Eye (tissue), 1 donor: Measurements from ENCODE around the gene WDCP.
"Not testable (repeated sequence)": the region's sequence is repeated elsewhere in the genome, so short reads cannot be mapped to it uniquely, and the experiment has no call there.

ENCODE experiments used
- DNase-seq: peaks from one replicate; pipeline ENCODE4 v3.0.0-alpha.2; 2015

The WDCP gene

GRCh38 chr2:24046930-24047702, at the start of gene WDCP:
Gene WDCP, minus strand, starts transcription at chr2:24047391. Its CDS starts 7,897 bp downstream, at chr2:24039494.
- peak; percentile 98 for DNase-seq

DNA sequence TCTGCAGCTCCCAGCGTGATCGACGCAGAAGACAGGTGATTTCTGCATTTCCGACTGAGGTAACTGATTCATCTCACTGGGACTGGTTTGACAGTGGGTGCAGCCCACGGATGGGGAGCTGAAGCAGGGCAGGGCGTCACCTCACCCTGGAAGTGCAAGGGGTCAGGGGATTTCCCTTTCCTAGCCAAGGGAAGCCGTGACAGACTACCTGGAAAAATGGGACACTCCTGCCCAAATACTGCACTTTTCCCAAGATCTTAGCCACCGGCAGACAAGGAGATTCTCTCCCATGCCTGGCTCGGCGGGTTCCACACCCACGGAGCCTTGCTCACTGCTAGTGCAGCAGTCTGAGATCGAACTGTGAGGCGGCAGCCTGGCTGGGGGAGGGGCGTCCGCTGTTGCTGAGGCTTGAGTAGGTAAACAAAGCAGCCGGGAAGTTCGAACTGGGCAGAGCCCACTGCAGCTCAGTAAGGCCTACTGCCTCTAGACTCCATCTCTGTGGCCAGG, 48.0 kb upstream of the WDCP start:
- not testable (repeated sequence) for DNase-seq

DNA sequence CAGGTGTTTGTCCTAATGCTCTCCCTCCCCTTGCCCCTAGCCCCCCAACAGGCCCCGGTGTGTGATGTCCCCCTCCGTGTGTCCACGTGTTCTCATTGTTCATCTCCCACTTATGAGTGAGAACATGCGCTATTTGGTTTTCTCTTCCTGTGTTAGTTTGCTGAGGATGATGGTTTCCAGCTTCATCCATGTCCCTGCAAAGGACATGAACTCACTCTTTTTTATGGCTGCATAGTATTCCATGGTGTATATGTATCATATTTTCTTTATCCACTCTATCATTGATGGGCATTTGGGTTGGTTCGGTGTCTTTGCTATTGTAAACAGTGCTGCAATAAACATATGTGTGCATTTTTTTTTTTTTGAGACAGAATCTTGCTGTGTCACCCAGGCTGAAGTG, 46.1 kb upstream of the WDCP start:
- DNase-seq, result not testable (repeated sequence)

- DNase-seq, result no peak
Observed at GRCh38 chr2:24088821-24089359, 41.7 kb upstream of the WDCP start.

GRCh38 chr2:24087032-24087431, 39.8 kb upstream of the WDCP start:
- DNase-seq, result no peak

DNA sequence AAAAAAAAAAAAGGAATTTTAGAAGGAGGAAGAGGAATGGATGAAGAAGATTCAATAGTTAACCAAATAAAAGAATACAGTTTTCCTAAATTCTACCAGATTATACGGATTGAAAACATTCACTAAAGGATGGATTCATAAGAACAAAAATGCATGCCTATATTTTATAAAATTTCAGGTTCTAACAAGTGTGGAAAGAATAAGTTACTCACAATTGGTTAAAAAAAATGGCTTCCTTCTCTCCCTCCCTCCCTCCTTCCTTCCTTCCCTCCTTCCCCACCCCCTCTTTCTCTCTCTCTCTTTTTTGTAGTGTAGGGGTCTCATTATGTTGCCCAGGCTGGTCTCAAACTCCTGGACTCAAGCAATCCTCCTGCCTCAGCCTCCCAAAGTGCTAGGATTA, 39.0 kb upstream of the WDCP start:
- DNase-seq, result no peak

- no peak for DNase-seq
Observed at GRCh38 chr2:24085200-24085489, 38.0 kb upstream of the WDCP start.

DNA sequence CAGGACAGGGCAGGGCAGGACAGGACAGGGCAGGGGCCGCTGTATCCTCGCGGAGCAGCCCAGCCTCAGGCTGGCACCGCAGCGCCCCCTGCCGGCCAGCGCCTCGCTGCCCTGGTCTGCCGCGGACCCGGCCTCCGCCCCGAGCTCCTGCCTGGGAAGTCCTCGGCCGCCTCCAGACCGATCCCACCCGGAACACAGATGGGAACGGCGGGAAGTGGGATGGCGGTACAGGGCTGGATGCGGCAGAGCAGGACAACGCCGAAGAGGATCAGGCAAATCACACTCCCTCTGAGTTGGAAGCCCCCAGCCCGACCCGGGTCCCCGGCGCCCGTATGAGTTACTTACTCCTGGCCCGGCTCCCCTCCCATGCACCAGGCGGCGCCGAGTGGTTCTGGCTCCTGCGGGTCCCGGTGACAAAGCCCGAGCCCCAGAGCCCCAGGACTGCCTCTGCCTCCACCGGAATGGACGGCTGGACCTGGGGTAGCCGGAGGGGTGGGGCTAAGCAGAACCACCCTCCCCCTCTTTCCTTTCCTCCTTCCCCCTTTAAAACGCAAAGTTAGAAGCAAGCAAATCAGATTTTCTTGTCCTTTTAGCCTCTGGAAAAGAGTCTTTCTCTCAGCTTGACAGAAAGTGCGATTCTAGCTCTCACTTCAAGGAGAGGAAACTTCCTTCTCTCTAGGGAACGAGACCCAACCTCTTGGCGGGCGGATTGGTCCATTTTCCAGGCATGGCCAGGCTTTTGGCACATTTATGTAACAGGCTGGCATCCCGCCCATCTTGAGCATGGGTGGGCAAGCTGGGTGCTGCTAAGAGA, 37.4 kb upstream of the WDCP start, which contains the start of gene TP53I3:
Gene TP53I3, minus strand, starts transcription at position 449 of the 814 bp plus-strand sequence. CDS start 508 bp downstream, outside the sequence.
- peak; percentile 97 for DNase-seq

DNA sequence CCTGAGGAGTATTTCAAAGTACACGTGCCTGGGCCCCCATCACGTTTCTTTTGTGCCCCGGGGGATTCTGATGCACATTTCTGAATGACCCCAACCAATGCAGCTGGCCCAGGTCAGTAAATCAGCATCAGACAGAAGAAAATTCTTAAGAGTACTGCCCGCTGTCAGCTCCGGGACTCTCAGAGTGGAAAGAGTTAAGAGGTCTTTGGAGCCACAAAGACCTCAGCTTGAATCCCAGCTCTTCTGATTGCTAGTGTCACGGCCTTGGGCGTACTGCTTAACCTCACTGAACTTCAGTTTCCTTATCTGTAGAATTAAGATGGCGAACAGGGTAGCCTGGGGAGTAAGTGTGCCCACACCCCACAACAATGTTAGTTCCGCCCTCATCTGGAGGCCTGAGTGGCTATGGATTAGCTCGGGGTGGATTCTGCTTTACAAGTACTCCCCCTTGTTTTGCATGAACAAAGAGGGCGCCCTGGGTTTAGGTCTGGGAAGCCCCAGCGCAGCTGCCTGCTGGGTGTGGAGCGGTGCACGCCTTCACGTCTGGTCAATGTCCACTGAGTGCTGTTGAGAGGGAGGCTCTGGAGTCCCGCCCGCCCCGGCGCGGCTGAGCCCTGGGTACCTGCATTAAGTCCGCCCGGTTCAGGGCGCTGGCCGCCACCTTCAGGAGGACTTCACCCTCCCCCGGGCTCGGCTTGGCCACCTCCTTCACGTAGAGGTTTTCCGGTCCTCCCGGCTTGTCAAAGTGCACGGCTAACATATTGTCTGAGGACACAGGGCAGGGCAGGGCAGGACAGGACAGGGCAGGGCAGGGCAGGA, 36.6 kb upstream of the WDCP start:
- DNase-seq, result peak; percentile 94

GRCh38 chr2:24082787-24083566, 35.8 kb upstream of the WDCP start:
- no peak for DNase-seq

DNA sequence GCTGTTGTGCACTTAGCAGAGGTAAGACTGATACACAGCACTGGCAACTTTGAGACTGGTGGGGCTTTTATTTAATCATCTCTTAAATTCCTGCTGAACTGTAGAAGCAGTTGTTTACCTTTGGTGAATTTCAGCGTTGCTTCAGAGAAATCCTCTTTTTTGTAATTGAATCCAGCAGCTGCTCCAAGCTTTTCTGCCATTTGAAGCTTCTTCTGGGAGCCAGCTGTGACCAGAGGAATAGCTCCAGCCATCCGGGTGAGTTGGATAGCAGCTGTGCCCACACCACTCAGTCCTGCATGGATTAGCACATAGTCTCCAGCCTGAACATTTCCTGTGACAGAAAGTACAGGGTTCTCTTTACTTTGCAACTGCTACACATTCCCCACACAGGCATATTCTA, 33.5 kb upstream of the WDCP start:
- DNase-seq, result peak; percentile 50

GRCh38 chr2:24077879-24078278, 30.7 kb upstream of the WDCP start:
- DNase-seq, result no peak

DNA sequence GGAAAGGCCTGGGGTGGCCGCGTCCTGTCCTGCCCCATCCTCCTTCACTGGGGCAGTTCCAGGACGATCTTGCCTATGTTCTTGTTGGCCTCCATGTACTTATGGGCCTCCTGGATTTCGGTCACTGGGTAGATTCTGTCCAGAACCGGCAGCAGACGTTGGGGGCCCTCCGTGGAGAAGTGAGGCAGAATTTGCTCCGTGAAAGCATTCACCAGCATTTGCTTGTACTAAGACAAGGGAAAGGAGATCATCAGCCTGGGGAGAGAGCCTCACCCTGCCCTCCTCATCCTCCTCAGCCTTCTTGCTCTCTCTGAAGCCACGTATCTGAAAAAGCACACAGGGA, 30.3 kb upstream of the WDCP start:
- no peak for DNase-seq

DNA sequence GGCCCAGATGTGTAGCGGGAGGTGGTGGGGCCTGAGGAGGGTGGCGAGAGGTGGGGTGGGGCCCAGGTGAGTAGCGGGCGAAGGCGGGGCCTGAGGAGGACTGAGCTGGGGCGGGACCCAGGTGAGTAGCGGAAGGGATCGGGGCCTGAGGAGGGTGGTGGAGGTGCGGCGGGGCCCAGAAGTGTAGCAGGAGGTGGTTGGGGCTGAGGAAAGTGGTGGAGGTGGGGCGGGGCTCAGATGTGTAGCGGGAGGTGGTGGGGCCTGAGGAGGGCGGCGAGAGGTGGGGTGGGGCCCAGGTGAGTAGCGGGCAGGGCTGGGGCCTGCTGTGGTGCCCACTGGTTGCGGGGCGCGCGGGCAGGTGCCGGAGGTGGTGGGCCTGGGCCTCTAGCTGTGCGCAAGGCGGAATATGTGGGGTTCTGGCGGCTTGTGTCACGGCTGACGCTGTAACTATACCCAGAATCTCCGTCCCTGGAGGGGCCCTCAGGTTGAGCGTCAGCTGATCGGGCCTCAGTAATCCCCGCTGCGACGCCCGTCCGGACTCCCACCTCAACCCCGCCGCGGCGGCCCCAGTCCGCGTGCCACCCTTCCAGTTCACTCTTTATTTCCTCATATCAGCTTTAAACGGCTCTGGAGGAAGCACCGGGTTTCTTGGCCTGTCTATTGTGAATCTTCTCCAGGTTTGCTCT, 29.8 kb upstream of the WDCP start:
- peak; percentile 59 for DNase-seq

GRCh38 chr2:24075915-24076848, 29.0 kb upstream of the WDCP start, which contains the start of gene SF3B6:
Gene SF3B6, minus strand, starts transcription at chr2:24076326. Its CDS starts 97 bp downstream, at chr2:24076229.
- DNase-seq, result peak; percentile 99

- DNase-seq, result no peak
Observed at GRCh38 chr2:24075259-24075658, 28.1 kb upstream of the WDCP start.

DNA sequence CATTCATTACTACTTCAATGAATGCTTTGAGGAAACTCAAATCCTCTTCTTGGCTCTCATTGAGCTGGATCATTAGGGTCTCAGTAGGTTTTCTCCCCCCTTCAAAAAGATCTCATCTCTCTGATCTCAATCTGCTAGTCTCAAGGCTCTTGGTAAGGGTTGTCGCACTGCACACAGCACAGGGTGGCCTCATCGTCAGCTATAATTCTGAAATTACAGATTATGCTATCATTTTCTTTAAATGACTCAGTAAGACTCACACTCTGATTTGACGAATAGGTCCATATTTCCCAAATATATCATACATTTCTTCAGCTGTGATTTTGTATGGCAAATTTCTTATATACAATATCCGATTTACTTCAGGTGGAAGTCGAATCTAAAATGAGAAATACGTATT, 26.6 kb upstream of the WDCP start:
- DNase-seq, result no peak

DNA sequence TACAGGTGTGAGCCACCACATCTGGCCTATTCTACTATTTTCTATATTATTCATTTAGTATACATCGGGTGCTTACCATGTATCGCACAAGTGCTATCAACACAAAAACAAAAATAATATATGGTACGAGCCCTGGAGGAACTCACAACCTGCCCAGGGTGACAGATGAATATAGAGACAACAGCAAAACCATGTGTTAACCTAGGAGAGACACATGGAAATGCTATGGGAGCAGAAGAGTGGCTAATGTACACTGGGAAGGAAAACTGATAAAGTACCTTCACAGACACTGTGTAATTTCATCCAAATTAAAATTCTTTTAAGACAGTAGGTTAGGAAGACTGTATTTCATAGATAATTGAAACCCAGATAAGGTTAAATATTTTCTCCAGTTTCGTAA, 25.1 kb upstream of the WDCP start:
- DNase-seq, result no peak

DNA sequence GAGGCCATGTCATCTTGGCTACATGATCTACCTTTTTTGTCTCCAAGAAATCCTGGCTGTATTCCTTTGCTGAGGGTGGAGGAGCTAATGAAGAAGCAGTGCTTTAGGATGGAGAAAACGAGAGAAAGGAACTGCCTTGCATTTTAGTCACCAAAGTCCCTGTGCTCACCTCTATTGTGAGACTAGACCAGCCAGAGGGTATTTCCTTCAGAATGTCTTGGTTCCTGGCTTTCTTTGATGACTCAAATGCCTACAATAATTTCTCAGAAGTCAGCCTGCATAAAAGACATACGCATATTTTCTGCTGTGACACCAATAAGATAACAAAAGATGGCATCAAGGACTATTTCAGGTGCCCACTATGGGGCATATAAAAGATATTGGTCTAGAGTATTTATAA, 18.1 kb upstream of the WDCP start:
- DNase-seq, result no peak

DNA sequence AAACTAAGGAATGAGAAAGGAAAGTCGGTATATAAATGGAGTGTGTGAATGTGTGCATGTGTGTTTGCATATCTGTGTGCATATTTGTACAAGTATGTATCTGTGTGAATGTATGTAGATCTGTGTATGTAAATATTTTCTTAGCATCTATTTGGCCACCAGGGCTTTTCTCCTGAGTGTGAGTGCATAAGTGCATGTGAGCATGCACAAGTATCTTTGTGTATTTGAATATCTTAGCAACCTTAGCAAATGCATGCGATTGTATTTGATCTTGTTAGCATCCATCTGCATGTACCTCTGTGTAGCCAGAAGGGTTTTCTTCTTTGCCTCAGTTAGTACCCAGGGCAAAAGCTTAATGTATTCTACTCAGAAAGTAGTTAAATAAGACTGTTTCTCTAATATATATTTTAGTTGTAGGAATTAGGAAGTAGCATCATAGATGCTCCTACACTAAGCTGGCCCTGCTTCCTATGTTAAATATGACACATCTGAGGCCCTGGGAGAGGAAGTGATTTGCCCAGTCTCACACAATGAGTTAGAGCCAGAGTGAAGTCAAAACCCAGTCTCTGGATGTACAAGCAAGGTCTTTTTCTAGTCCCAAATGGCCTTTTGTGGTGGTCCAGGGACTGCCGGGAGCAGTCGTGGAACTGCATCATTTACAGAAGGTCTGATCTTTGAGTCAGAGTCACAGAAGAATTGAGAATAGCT, 11.5 kb upstream of the WDCP start:
- no peak for DNase-seq
